ENCODE results near the gene CAMSAP1.

CAMSAP1 gene

GRCh38 chr9:135796784-135797485, 110.4 kb downstream of the CAMSAP1 start:
- Histone ChIP-seq H3K4me3 (no peak overlapping the region), H3K4me2 (no peak overlapping the region), H4K20me1 (no peaks in the 10 kb centered on the region; the same call in 1 of the 2 replicates), H3K27me3 (no peaks in the 10 kb centered on the region), H3K27ac (no peak overlapping the region), H3K36me3 (no peaks in the 10 kb centered on the region), H3K4me1 (peaks cover 33% of the 10 kb centered on the region), H3K9ac (no peak overlapping the region), H3K9me3 (no peaks in the 10 kb centered on the region)
- no peak for TF ChIP-seq Cebpa-rat (IDR thresholded peaks at IDR 0.05)

GRCh38 chr9:135795391-135795790, 112.0 kb downstream of the CAMSAP1 start:
- no peak overlapping the region for H3K4me3 ChIP-seq
- no peaks in the 10 kb centered on the region for H3K9me3 ChIP-seq
- H3K27me3 ChIP-seq = no peaks in the 10 kb centered on the region
- peaks cover 23% of the 10 kb centered on the region; the same call in 1 of the 2 replicates for H3K4me1 ChIP-seq
- no peak overlapping the region for H3K27ac ChIP-seq
- H3K4me2 ChIP-seq = no peak overlapping the region
- no peak for TF ChIP-seq Cebpa-rat (IDR thresholded peaks at IDR 0.05)
- H4K20me1 ChIP-seq = no peaks in the 10 kb centered on the region; the same call in 1 of the 2 replicates
- no peaks in the 10 kb centered on the region for H3K36me3 ChIP-seq
- H3K9ac ChIP-seq = no peak overlapping the region

- Histone ChIP-seq H4K20me1 (no peaks in the 10 kb centered on the region; the same call in 1 of the 2 replicates), H3K4me2 (no peak overlapping the region), H3K4me1 (peaks cover 18% of the 10 kb centered on the region; the same call in 1 of the 2 replicates), H3K27me3 (no peaks in the 10 kb centered on the region), H3K9ac (no peak overlapping the region; the same call in 1 of the 2 replicates), H3K9me3 (no peaks in the 10 kb centered on the region), H3K36me3 (no peaks in the 10 kb centered on the region), H3K27ac (no peak overlapping the region), H3K4me3 (no peak overlapping the region)
- no peak for TF ChIP-seq Cebpa-rat (IDR thresholded peaks at IDR 0.05)
These were observed 112.9 kb downstream of the CAMSAP1 start for GRCh38 chr9:135794361-135794885.

- no peak for TF ChIP-seq Cebpa-rat (IDR thresholded peaks at IDR 0.05)
- peaks cover 21% of the 10 kb centered on the region for H3K4me1 ChIP-seq
- H4K20me1 ChIP-seq = no peaks in the 10 kb centered on the region; the same call in 1 of the 2 replicates
- H3K4me3 ChIP-seq = no peak overlapping the region
- no peak overlapping the region for H3K4me2 ChIP-seq
- no peak overlapping the region for H3K9ac ChIP-seq
- H3K27ac ChIP-seq = no peak overlapping the region
- no peaks in the 10 kb centered on the region for H3K9me3 ChIP-seq
- no peaks in the 10 kb centered on the region for H3K36me3 ChIP-seq
- H3K27me3 ChIP-seq = no peaks in the 10 kb centered on the region
These were observed 113.3 kb downstream of the CAMSAP1 start for GRCh38 chr9:135794057-135794335.

- peaks cover 24% of the 10 kb centered on the region for H3K4me1 ChIP-seq
- no peak overlapping the region for H3K27ac ChIP-seq
- H3K9me3 ChIP-seq = no peaks in the 10 kb centered on the region
- no peak overlapping the region for H3K9ac ChIP-seq
- no peak overlapping the region for H3K4me3 ChIP-seq
- no peaks in the 10 kb centered on the region for H3K27me3 ChIP-seq
- TF ChIP-seq Cebpa-rat (IDR thresholded peaks at IDR 0.05) = no peak
- H3K4me2 ChIP-seq = no peak overlapping the region
- no peaks in the 10 kb centered on the region for H3K36me3 ChIP-seq
- H4K20me1 ChIP-seq = no peaks in the 10 kb centered on the region; the same call in 1 of the 2 replicates
These were observed 113.9 kb downstream of the CAMSAP1 start for GRCh38 chr9:135793221-135794056.

- H4K20me1 ChIP-seq = no peaks in the 10 kb centered on the region; the same call in 1 of the 2 replicates
- H3K4me3 ChIP-seq = no peak overlapping the region
- no peak overlapping the region for H3K27ac ChIP-seq
- H3K4me1 ChIP-seq = peaks cover 25% of the 10 kb centered on the region
- H3K9me3 ChIP-seq = no peaks in the 10 kb centered on the region
- TF ChIP-seq Cebpa-rat (IDR thresholded peaks at IDR 0.05) = no peak
- H3K27me3 ChIP-seq = no peaks in the 10 kb centered on the region
- no peaks in the 10 kb centered on the region for H3K36me3 ChIP-seq
- H3K4me2 ChIP-seq = 0 out of 2 replicates have a peak overlapping the region, but pooled peaks have one; percentile 9
- H3K9ac ChIP-seq = no peak overlapping the region
These were observed 114.8 kb downstream of the CAMSAP1 start for GRCh38 chr9:135792268-135793128.

- H4K20me1 ChIP-seq = no peaks in the 10 kb centered on the region; the same call in 1 of the 2 replicates
- no peak for TF ChIP-seq Cebpa-rat (IDR thresholded peaks at IDR 0.05)
- no peaks in the 10 kb centered on the region for H3K9me3 ChIP-seq
- H3K4me2 ChIP-seq = 0 out of 2 replicates have a peak overlapping the region, but pooled peaks have one; percentile 9
- H3K9ac ChIP-seq = no peak overlapping the region
- peaks cover 25% of the 10 kb centered on the region for H3K4me1 ChIP-seq
- H3K27ac ChIP-seq = no peak overlapping the region
- no peak overlapping the region for H3K4me3 ChIP-seq
- no peaks in the 10 kb centered on the region for H3K27me3 ChIP-seq
- no peaks in the 10 kb centered on the region for H3K36me3 ChIP-seq
These were observed 115.7 kb downstream of the CAMSAP1 start for GRCh38 chr9:135791431-135792267.

GRCh38 chr9:135790850-135791249, 116.5 kb downstream of the CAMSAP1 start:
- no peaks in the 10 kb centered on the region for H4K20me1 ChIP-seq
- peaks cover 25% of the 10 kb centered on the region for H3K4me1 ChIP-seq
- no peak overlapping the region for H3K9ac ChIP-seq
- TF ChIP-seq Cebpa-rat (IDR thresholded peaks at IDR 0.05) = no peak
- H3K4me3 ChIP-seq = no peak overlapping the region
- no peak overlapping the region for H3K27ac ChIP-seq
- no peaks in the 10 kb centered on the region for H3K9me3 ChIP-seq
- H3K36me3 ChIP-seq = no peaks in the 10 kb centered on the region
- no peaks in the 10 kb centered on the region for H3K27me3 ChIP-seq
- H3K4me2 ChIP-seq = no peak overlapping the region

Data from BLaER1 (cell line).